Measurements from ENCODE around the gene PDE5A.

- TF ChIP-seq, protein P1, sequence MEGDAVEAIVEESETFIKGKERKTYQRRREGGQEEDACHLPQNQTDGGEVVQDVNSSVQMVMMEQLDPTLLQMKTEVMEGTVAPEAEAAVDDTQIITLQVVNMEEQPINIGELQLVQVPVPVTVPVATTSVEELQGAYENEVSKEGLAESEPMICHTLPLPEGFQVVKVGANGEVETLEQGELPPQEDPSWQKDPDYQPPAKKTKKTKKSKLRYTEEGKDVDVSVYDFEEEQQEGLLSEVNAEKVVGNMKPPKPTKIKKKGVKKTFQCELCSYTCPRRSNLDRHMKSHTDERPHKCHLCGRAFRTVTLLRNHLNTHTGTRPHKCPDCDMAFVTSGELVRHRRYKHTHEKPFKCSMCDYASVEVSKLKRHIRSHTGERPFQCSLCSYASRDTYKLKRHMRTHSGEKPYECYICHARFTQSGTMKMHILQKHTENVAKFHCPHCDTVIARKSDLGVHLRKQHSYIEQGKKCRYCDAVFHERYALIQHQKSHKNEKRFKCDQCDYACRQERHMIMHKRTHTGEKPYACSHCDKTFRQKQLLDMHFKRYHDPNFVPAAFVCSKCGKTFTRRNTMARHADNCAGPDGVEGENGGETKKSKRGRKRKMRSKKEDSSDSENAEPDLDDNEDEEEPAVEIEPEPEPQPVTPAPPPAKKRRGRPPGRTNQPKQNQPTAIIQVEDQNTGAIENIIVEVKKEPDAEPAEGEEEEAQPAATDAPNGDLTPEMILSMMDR (IDR thresholded peaks at IDR 0.05): no peak
- TF ChIP-seq POLR2A (IDR thresholded peaks at IDR 0.05): no peak
- no peak for TF ChIP-seq EP300 (IDR thresholded peaks at IDR 0.05)
Measured at GRCh38 chr4:119537586-119537985, 91.0 kb downstream of the PDE5A start.

Data from tibial nerve (tissue), 4 donors.